Mucosa of descending colon (tissue), 3 donors: ENCODE measurements around the gene DDC. TPM values are rescaled to one million over a fixed set of nuclear protein-coding genes. Genes with fewer than 3 reads are reported as not detected.

Experiments
- ATAC-seq: fragments of 200-7000 bp; cut with Tn5 transposase; one replicate; pipeline ENCODE4 v1.9.1; 2020; ENCODE audit warnings: mild to moderate bottlenecking, moderate library complexity
- DNase-seq, 3 donors: peaks; one replicate each; pipeline ENCODE4 v3.0.0-alpha.2; 2020
- H3K36me3 ChIP-seq: fragments of 200-600 bp; one replicate; pipeline ENCODE4 v1.8.0; 2021; ENCODE audit warnings: low read depth, mild to moderate bottlenecking
- H3K4me1 ChIP-seq: fragments of 200-600 bp; one replicate; pipeline ENCODE4 v1.8.0; 2021; ENCODE audit warnings: low read depth, mild to moderate bottlenecking
- H3K4me3 ChIP-seq: fragments of 200-600 bp; one replicate; pipeline ENCODE4 v1.8.0; 2021; ENCODE audit warnings: mild to moderate bottlenecking
- H3K9me3 ChIP-seq: fragments of 200-600 bp; one replicate; pipeline ENCODE4 v1.8.0; 2021; ENCODE audit warnings: mild to moderate bottlenecking
- intact Hi-C, 2 donors: fragments of 100-400 bp; cut with DNase I in 1 of 2; cut with micrococcal nuclease in 1 of 2; formaldehyde crosslinking; loops; one replicate each; pipeline versions ENCODE4 v1.11.0 to v1.11.1; 2022; cut with DNase I, micrococcal nuclease
- total RNA-seq, 3 donors: library from RNA; stranded (reverse); fragmentation: NEBNext Ultra II Directional in 2 of 3; extraction: Animal tissue kit (Norgen Biotek cat#: 25700) in 2 of 3; gene quantifications; one replicate each; pipeline versions ENCODE4 v1.2.1 to v1.2.4, GENCODE V29; 2021 to 2023
- TF ChIP-seq, protein P1 (sequence below): fragments of 200-600 bp; IDR thresholded peaks from one replicate; pipeline ENCODE4 v1.8.0; 2022; ENCODE audit warnings: antibody characterized with exemption, mild to moderate bottlenecking
- donor health status: DM: no; HTN: no; CAD: no; lungs with moderate emphysema.
- donor health status: DM: no; HTN: no; CAD: no.
- donor health status: DM: no; HTN: yes; CAD: no.

Gene DDC
- total RNA-seq, 3 donors from 2014 or later = 29.6 to 94.5 (median 74.4) TPM

DNA sequence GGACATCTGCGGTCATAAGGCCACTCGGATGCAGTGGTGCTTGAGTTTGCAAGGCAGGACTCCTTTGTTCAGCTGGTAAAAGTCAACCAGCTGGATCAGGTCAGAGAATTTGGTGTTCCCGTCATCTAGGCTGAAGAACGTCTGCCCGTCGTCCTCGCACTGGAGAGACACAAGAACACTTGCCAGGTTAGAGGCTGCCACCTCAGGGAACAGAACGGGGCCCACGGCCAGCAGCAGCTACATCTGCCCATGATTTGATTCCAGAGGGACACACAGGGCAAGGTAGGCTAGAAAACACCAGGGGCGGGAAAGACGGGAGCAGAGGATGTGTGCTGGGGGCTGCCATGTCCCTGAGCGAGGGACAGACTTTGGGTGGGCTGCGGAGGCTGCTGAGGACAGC, 27.7 kb upstream of the DDC start:
- DNase-seq (no peak), ATAC-seq (no peak)
- Histone ChIP-seq H3K36me3 (no peaks in the 10 kb centered on the region), H3K4me1 (no peaks in the 10 kb centered on the region), H3K9me3 (no peaks in the 10 kb centered on the region), H3K4me3 (no peak overlapping the region)
- intact Hi-C loops = no loop called here
- TF ChIP-seq, protein P1, sequence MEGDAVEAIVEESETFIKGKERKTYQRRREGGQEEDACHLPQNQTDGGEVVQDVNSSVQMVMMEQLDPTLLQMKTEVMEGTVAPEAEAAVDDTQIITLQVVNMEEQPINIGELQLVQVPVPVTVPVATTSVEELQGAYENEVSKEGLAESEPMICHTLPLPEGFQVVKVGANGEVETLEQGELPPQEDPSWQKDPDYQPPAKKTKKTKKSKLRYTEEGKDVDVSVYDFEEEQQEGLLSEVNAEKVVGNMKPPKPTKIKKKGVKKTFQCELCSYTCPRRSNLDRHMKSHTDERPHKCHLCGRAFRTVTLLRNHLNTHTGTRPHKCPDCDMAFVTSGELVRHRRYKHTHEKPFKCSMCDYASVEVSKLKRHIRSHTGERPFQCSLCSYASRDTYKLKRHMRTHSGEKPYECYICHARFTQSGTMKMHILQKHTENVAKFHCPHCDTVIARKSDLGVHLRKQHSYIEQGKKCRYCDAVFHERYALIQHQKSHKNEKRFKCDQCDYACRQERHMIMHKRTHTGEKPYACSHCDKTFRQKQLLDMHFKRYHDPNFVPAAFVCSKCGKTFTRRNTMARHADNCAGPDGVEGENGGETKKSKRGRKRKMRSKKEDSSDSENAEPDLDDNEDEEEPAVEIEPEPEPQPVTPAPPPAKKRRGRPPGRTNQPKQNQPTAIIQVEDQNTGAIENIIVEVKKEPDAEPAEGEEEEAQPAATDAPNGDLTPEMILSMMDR = no peak

DNA sequence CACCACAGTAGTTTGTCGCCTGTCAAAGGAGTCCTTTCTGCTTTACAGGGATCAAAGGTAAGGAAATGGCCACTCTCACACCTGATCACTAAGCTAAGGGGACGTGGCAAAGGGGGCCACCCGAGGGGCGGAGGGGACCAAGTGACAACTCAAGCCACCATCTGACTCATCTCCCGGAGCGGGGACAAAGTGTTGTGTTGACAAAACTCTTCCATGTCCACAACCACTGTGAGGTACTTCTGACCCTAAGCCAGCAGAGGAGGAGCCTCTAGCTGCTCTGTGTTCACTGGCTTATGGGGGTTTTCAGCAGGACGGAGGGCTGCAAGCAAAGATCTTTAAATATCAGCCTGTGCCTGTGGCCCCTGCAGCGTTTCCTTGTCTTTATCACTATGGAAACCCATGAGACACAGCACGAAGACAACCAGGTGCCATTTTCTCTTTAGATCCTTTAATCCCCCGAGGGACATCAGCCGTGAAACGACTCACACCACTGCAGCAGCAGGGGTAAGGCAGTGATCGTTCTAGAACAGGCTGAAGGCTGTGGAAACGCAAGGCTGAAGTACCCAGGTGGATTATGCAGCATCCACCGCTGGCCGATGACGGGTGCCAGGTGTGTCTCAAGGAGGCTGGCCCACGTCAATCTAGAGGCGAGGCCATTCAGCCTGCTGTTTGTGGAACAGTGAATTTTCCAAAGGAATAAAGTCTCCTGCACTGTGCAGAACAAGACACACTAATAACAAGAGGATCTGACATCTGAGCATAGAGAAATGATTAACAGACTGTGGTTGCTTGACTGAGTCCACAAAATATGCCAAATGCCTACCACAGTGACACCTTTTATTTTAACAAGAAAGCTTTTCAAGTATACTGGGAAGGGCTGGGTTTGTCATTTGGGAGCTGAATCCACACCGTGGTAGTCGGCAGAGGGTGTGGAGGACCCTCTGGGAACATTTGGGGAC, 26.6 kb upstream of the DDC start:
- TF ChIP-seq, protein P1 = no peak
- no peaks in the 10 kb centered on the region for H3K9me3 ChIP-seq
- no peaks in the 10 kb centered on the region for H3K4me1 ChIP-seq
- no peaks in the 10 kb centered on the region for H3K36me3 ChIP-seq
- intact Hi-C loops = no loop called here
- no peak overlapping the region for H3K4me3 ChIP-seq
- ATAC-seq (no peak), DNase-seq (no peak)

DNA sequence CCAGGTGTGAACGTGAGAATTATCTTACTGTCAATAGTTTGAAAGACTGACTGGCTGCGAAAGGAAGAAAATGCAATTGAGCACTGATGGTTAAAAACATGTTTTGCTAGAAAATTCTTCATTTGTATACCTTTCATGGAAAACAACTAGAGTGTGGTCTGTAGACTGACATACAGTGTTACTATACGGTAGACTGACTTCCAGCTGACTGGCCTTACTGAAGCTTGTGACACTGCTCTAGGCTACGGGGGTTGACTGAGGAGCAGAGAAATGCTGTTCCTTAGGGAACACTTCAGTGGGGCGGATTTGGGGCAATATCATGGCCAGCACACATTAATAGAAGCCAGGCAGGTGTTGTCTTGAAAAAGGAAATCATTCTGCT, 25.9 kb upstream of the DDC start:
- H3K36me3 ChIP-seq = no peaks in the 10 kb centered on the region
- no peak for ATAC-seq
- H3K9me3 ChIP-seq = no peaks in the 10 kb centered on the region
- TF ChIP-seq, protein P1 = no peak
- no peaks in the 10 kb centered on the region for H3K4me1 ChIP-seq
- intact Hi-C loops = no loop called here
- no peak for DNase-seq
- H3K4me3 ChIP-seq = no peak overlapping the region

DNA sequence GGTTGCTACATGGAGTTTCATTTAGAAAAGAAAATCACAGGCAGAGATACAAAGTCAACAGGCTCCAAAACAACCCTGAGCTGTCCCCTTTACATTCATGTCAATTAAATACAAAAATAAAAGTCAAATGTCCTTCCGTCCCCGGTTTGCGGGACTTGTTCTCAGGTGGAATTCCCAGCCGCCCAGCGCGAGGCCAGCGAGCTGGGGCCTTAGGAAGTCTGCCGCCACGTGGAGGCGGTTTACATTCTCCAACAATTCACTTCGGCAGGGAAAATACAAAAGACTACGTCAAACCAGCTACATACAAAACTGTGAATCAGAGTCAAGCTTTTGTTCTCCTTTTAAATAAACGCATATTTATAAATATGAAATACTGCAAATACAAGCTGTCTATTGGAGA, 25.3 kb upstream of the DDC start:
- Histone ChIP-seq H3K36me3 (no peaks in the 10 kb centered on the region), H3K4me3 (no peak overlapping the region), H3K9me3 (no peaks in the 10 kb centered on the region), H3K4me1 (no peaks in the 10 kb centered on the region)
- ATAC-seq (no peak), DNase-seq (no peak)
- TF ChIP-seq, protein P1 = no peak
- intact Hi-C loops = no loop called here

DNA sequence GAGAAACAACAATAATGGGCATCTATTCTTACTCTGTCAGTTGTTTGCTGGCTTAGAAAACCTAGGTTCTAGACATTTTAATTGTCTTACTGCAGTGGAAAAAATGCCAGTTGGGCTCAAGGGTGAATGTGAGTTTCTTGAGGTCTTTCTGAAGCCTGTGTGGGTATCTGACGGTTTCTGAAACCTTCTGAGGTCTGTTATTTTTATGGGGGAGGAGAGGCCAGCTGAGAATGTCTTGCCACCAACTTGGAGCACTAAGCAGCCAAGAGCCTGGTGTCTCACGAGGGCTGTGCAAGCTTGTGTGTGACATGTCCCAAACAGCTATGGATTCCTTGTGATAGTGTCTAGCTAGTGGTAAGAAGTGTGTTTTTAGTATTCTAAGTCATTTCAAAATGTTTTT, 24.2 kb upstream of the DDC start:
- Histone ChIP-seq H3K9me3 (peaks cover 2% of the 10 kb centered on the region), H3K36me3 (no peaks in the 10 kb centered on the region), H3K4me1 (no peaks in the 10 kb centered on the region), H3K4me3 (no peak overlapping the region)
- ATAC-seq (no peak), DNase-seq (no peak)
- TF ChIP-seq, protein P1 = no peak
- intact Hi-C loops = no loop called here
